GM10248 (cell line): ENCODE data around the gene TMA16.

ENCODE experiments used
- CTCF ChIA-PET: fragments of 300-600 bp; sonication (Branson Sonifier 250); formaldehyde crosslinking; extraction: SDS; loops from one replicate; lab custom pipeline; 2021; ENCODE audit warnings: antibody characterized with exemption; lab: Yijun Ruan, JAX
- POLR2A ChIA-PET: fragments of 350-650 bp; sonication (Branson Sonifier 250); formaldehyde crosslinking; extraction: SDS; loops from one replicate; lab custom pipeline; 2020; ENCODE audit warnings: antibody characterized with exemption; lab: Yijun Ruan, JAX
- DNase-seq: peaks from one replicate; pipeline ENCODE4 v3.0.0; 2012; ENCODE audit errors: extremely low spot score
- CTCF ChIP-seq: IDR thresholded peaks from 2 replicates; pipeline ENCODE4 v1.5.1; 2012; ENCODE audit warnings: mild to moderate bottlenecking, low read depth; ENCODE audit errors: extremely low read depth, missing control alignments, control extremely low read depth

TMA16 gene

GRCh38 chr4:163566257-163566796 lies 71.8 kb downstream of the TMA16 start:
- no peak for DNase-seq
- TF ChIP-seq CTCF: no peak
- ChIA-PET CTCF (interaction anchor here (0.8 to 3.4 kb wide), 3 partner anchors 11 to 100 kb away, joined by 3 to 18 read pairs (median 13); no protein-coding TSS in a partner anchor), POLR2A (no interaction called here)

GRCh38 chr4:163568843-163569242 lies 74.4 kb downstream of the TMA16 start:
- DNase-seq: no peak
- ChIA-PET POLR2A (no interaction called here), CTCF (interaction anchor here (1.9 to 3.2 kb wide), 3 partner anchors 13 to 112 kb away, joined by 8 to 16 read pairs (median 11); no protein-coding TSS in a partner anchor)

More at GRCh38 chr4:163568843-163569242, 74.4 kb downstream of the TMA16 start:
- TF ChIP-seq CTCF: no peak
